Kidney glomerular epithelial cell (primary cell): ENCODE measurements around the gene POLR1E.

ENCODE experiments used
- DNase-seq: peaks from one replicate; lab custom pipeline; 2025; lab: John Stamatoyannopoulos, UW

POLR1E gene

GRCh38 chr9:37540634-37541033, 54.9 kb downstream of the POLR1E start:
- no peak for DNase-seq

- DNase-seq: no peak
Measured at GRCh38 chr9:37541465-37541864, 55.7 kb downstream of the POLR1E start.

GRCh38 chr9:37542488-37542887, 56.7 kb downstream of the POLR1E start:
- no peak for DNase-seq

GRCh38 chr9:37542895-37543294, 57.1 kb downstream of the POLR1E start:
- no peak for DNase-seq

GRCh38 chr9:37543468-37543867, 57.7 kb downstream of the POLR1E start:
- no peak for DNase-seq

GRCh38 chr9:37547328-37547878, 61.7 kb downstream of the POLR1E start:
- DNase-seq: no peak

- peak; percentile 23 for DNase-seq
Measured at GRCh38 chr9:37549527-37549926, 63.8 kb downstream of the POLR1E start.

- DNase-seq: no peak
Measured at GRCh38 chr9:37550781-37551180, 65.0 kb downstream of the POLR1E start.

- no peak for DNase-seq
Measured at GRCh38 chr9:37551468-37551867, 65.7 kb downstream of the POLR1E start.

- DNase-seq: no peak
Measured at GRCh38 chr9:37551888-37552287, 66.1 kb downstream of the POLR1E start.
